H1 (cell line): ENCODE results near the gene PAK2. TPM values are rescaled to one million over a fixed set of nuclear protein-coding genes. Genes with fewer than 3 reads are reported as not detected.
"Not testable (repeated sequence)": the region's sequence is repeated elsewhere in the genome, so short reads cannot be mapped to it uniquely, and the experiment has no call there.

Experiments used
- CTCF ChIA-PET: fragments of 300-600 bp; sonication (Branson Sonifier 250); formaldehyde crosslinking; loops from one replicate; lab custom pipeline; 2021; ENCODE audit not compliant: partially characterized antibody; lab: Charles Lee
- POLR2A ChIA-PET: fragments of 300-600 bp; sonication (Branson Sonifier 250); formaldehyde crosslinking; loops from one replicate; lab custom pipeline; 2021; ENCODE audit warnings: inconsistent platforms; ENCODE audit not compliant: partially characterized antibody; lab: Charles Lee
- DNase-seq, 2 experiments: peaks; one replicate each; pipeline versions ENCODE4 v3.0.0 to v3.0.0-alpha.2; 2010 to 2022; ENCODE audit warnings: low spot score in 2 of 2, low read depth in 1 of 2, mixed read lengths in 1 of 2
- FAIRE-seq: peaks from 2 replicates; lab custom pipeline; 2011; peaks lifted over from hg19 to GRCh38; lab: Jason Lieb, UNC
- H2AFZ ChIP-seq: 2 replicates; pipeline ENCODE4 v1.8.1; 2012; ENCODE audit warnings: low read length, inconsistent platforms
- H2AK5ac ChIP-seq: 2 replicates; pipeline ENCODE4 v1.6.1; 2013; ENCODE audit warnings: low read depth, low read length
- H2BK120ac ChIP-seq: replicated peaks from 2 replicates; pipeline ENCODE3; 2013; ENCODE audit warnings: low read depth, low read length, inconsistent platforms
- H2BK12ac ChIP-seq: 2 replicates; pipeline ENCODE4 v1.6.1; 2013; ENCODE audit warnings: low read depth, low read length
- H2BK15ac ChIP-seq: 2 replicates; pipeline ENCODE4 v1.6.1; 2013; ENCODE audit warnings: low read length
- H2BK20ac ChIP-seq: 2 replicates; pipeline ENCODE4 v1.6.1; 2013; ENCODE audit warnings: low read length
- H2BK5ac ChIP-seq: 2 replicates; pipeline ENCODE4 v1.6.1; 2013; ENCODE audit warnings: low read depth, low read length
- H3K14ac ChIP-seq: 2 replicates; pipeline ENCODE4 v1.6.1; 2013; ENCODE audit warnings: inconsistent platforms; ENCODE audit not compliant: insufficient read length
- H3K18ac ChIP-seq: 2 replicates; pipeline ENCODE4 v1.6.1; 2013; ENCODE audit warnings: low read length; ENCODE audit errors: extremely low read depth
- H3K23ac ChIP-seq: 2 replicates; pipeline ENCODE4 v1.6.1; 2013; ENCODE audit warnings: inconsistent platforms; ENCODE audit not compliant: insufficient read length
- H3K23me2 ChIP-seq: 2 replicates; pipeline ENCODE4 v1.6.1; 2013; ENCODE audit warnings: low read depth, low read length
- H3K27ac ChIP-seq: 2 replicates; pipeline ENCODE4 v1.6.1; 2011; ENCODE audit warnings: low read depth, low read length, inconsistent platforms
- H3K27me3 ChIP-seq, 4 experiments: replicated peaks in 1 of 4; 1 replicate in 1 of 4; 2 replicates in 3 of 4; pipeline versions ENCODE4 v1.6.1 to v1.8.1; 2011 to 2013; ENCODE audit warnings: low read length in 3 of 4, mild to moderate bottlenecking in 3 of 4, inconsistent platforms in 2 of 4, mixed read lengths in 2 of 4, moderate library complexity in 1 of 4; ENCODE audit not compliant: control insufficient read depth in 3 of 4, insufficient read depth in 3 of 4; ENCODE audit errors: extremely low read depth in 1 of 4
- H3K36me3 ChIP-seq, 4 experiments: 2 replicates each; pipeline versions ENCODE4 v1.6.1 to v1.8.1; 2011 to 2013; ENCODE audit warnings: mild to moderate bottlenecking in 4 of 4, low read length in 3 of 4, moderate library complexity in 2 of 4, control low read depth in 1 of 4, inconsistent platforms in 1 of 4; ENCODE audit not compliant: insufficient read depth in 4 of 4, control insufficient read depth in 2 of 4
- H3K4ac ChIP-seq: replicated peaks from 2 replicates; pipeline ENCODE3; 2013; ENCODE audit warnings: low read length, low read depth, mixed read lengths, inconsistent platforms; ENCODE audit not compliant: insufficient read length
- H3K4me1 ChIP-seq, 4 experiments: replicated peaks in 1 of 4; 1 replicate in 1 of 4; 2 replicates in 3 of 4; pipeline versions ENCODE4 v1.6.1 to v1.8.1; 2011 to 2013; ENCODE audit warnings: low read length in 3 of 4, inconsistent platforms in 2 of 4, mixed read lengths in 1 of 4; ENCODE audit not compliant: insufficient read depth in 4 of 4, control insufficient read depth in 3 of 4
- H3K4me2 ChIP-seq, 2 experiments: 2 replicates each; pipeline versions ENCODE4 v1.6.1 to v1.8.1; 2011 to 2013; ENCODE audit warnings: low read depth in 2 of 2, low read length in 2 of 2, control low read depth in 1 of 2, inconsistent platforms in 1 of 2, mild to moderate bottlenecking in 1 of 2; ENCODE audit not compliant: insufficient read depth in 1 of 2
- H3K4me3 ChIP-seq, 4 experiments: fragments of 200-600, 300-600 bp in 1 of 4; sonication (generic), shearing (Covaris generic), sonication (Bioruptor Twin) in 1 of 4; 2 replicates each; pipeline versions ENCODE4 v1.5.1 to v1.8.1; 2011 to 2016; ENCODE audit warnings: low read length in 4 of 4, low read depth in 3 of 4, control low read depth in 2 of 4, inconsistent platforms in 2 of 4, mild to moderate bottlenecking in 2 of 4, mixed read lengths in 1 of 4, moderate library complexity in 1 of 4; ENCODE audit not compliant: insufficient read depth in 2 of 4; ENCODE audit errors: extremely low read depth in 1 of 4
- H3K56ac ChIP-seq: replicated peaks from 2 replicates; pipeline ENCODE3; 2013; ENCODE audit warnings: low read depth, mild to moderate bottlenecking, mixed read lengths, low read length, inconsistent platforms; ENCODE audit not compliant: insufficient read length
- H3K79me1 ChIP-seq: 2 replicates; pipeline ENCODE4 v1.6.1; 2013; ENCODE audit warnings: low read depth, low read length, control low read depth
- H3K79me2 ChIP-seq, 2 experiments: 2 replicates each; pipeline versions ENCODE4 v1.6.1 to v1.8.1; 2012 to 2013; ENCODE audit warnings: low read length in 2 of 2, mild to moderate bottlenecking in 2 of 2, inconsistent platforms in 1 of 2; ENCODE audit not compliant: insufficient read depth in 2 of 2, control insufficient read depth in 1 of 2
- H3K9ac ChIP-seq, 4 experiments: replicated peaks in 1 of 4; 1 replicate in 1 of 4; 2 replicates in 3 of 4; pipeline versions ENCODE4 v1.6.1 to v1.8.1; 2011 to 2013; ENCODE audit warnings: low read depth in 3 of 4, low read length in 3 of 4, control low read depth in 2 of 4, mild to moderate bottlenecking in 2 of 4, moderate library complexity in 2 of 4, inconsistent platforms in 1 of 4; ENCODE audit errors: extremely low read depth in 1 of 4
- H3K9me3 ChIP-seq, 2 experiments: 2 replicates each; pipeline versions ENCODE4 v1.6.1 to v1.8.1; 2012 to 2013; ENCODE audit warnings: mild to moderate bottlenecking in 2 of 2, moderate library complexity in 2 of 2, control low read depth in 1 of 2, inconsistent platforms in 1 of 2, low read depth in 1 of 2, low read length in 1 of 2, mixed read lengths in 1 of 2; ENCODE audit not compliant: insufficient read depth in 2 of 2
- H4K20me1 ChIP-seq, 2 experiments: replicated peaks in 1 of 2; 2 replicates each; pipeline versions ENCODE3 to v1.8.1; 2011 to 2013; ENCODE audit warnings: inconsistent platforms in 2 of 2, low read length in 2 of 2, mild to moderate bottlenecking in 1 of 2; ENCODE audit not compliant: insufficient read depth in 2 of 2, control insufficient read depth in 1 of 2
- H4K5ac ChIP-seq: 2 replicates; pipeline ENCODE4 v1.6.1; 2013; ENCODE audit warnings: low read length, low read depth, mixed read lengths, inconsistent platforms; ENCODE audit not compliant: insufficient read length
- H4K8ac ChIP-seq: 2 replicates; pipeline ENCODE4 v1.8.0; 2013; ENCODE audit warnings: mild to moderate bottlenecking, moderate library complexity, low read length, inconsistent platforms; ENCODE audit not compliant: insufficient read depth; ENCODE audit errors: extremely low read depth
- H4K91ac ChIP-seq: replicated peaks from 2 replicates; pipeline ENCODE3; 2013; ENCODE audit warnings: low read length, mixed read lengths, inconsistent platforms; ENCODE audit not compliant: insufficient read length
- EZH2 ChIP-seq: fragments of 200-600 bp; sonication (generic); IDR thresholded peaks from 2 replicates; pipeline ENCODE4 v1.7.1; 2012; ENCODE audit warnings: low read depth, mild to moderate bottlenecking, moderate library complexity, low read length, inconsistent platforms; ENCODE audit not compliant: severe bottlenecking
- JUN ChIP-seq: IDR thresholded peaks from 2 replicates; pipeline ENCODE4 v1.6.1; 2011; ENCODE audit warnings: low read depth, mild to moderate bottlenecking, improper control_type of control experiment, low read length
- POLR2A ChIP-seq, 2 experiments: IDR thresholded peaks; 1 replicate in 1 of 2; 2 replicates in 1 of 2; pipeline ENCODE4 v1.6.1; 2011; ENCODE audit warnings: low read depth in 2 of 2, low read length in 2 of 2, mild to moderate bottlenecking in 2 of 2; ENCODE audit errors: control extremely low read depth in 1 of 2
- RAD21 ChIP-seq, 2 experiments: IDR thresholded peaks in 1 of 2; conservative IDR thresholded peaks in 1 of 2; 2 replicates each; pipeline ENCODE4 v1.6.1; 2011; ENCODE audit warnings: low read depth in 2 of 2, low read length in 2 of 2, improper control_type of control experiment in 1 of 2, inconsistent platforms in 1 of 2, mild to moderate bottlenecking in 1 of 2, moderate library complexity in 1 of 2
- RBBP5 ChIP-seq: IDR thresholded peaks from 2 replicates; pipeline ENCODE4 v1.7.1; 2012; ENCODE audit warnings: low read depth, mild to moderate bottlenecking, inconsistent platforms, low read length, moderate library complexity, borderline replicate concordance
- RFX5 ChIP-seq: IDR thresholded peaks from 2 replicates; pipeline ENCODE4 v1.6.1; 2011; ENCODE audit warnings: low read depth, low read length, improper control_type of control experiment, borderline replicate concordance
- SP4 ChIP-seq: IDR thresholded peaks from 2 replicates; pipeline ENCODE4 v1.6.1; 2012; ENCODE audit warnings: low read length, inconsistent platforms
- USF2 ChIP-seq: IDR thresholded peaks from 2 replicates; pipeline ENCODE4 v1.6.1; 2011; ENCODE audit warnings: low read length, improper control_type of control experiment
- WGBS, 2 experiments: shearing (Covaris generic) in 1 of 2; methylation state at CpG; one replicate each; pipeline versions ENCODE4 v1.1.6 to v1.1.7; 2013 to 2015; ENCODE audit warnings: low lambda C conversion rate in 2 of 2, mixed read lengths in 2 of 2, inconsistent platforms in 1 of 2, low coverage in 1 of 2, missing lambda C conversion rate in 1 of 2; ENCODE audit not compliant: insufficient replicate concordance in 2 of 2, insufficient coverage in 1 of 2, insufficient read length in 1 of 2; ENCODE audit errors: extremely low coverage in 1 of 2, missing lambda C conversion rate in 1 of 2; 5-methylcytosine and 5-hydroxymethylcytosine counted together
- polyA plus RNA-seq, 7 experiments: library from polyadenylated mRNA; depleted of rRNA in 3 of 7; stranded (reverse) in 5 of 7; unstranded in 2 of 7; fragments of >200 nt in 5 of 7; fragments of 200-250 nt in 2 of 7; gene quantifications; 1 replicate in 5 of 7; 2 replicates in 1 of 7; 4 replicates in 1 of 7; pipeline versions ENCODE4 v1.2.1 to v1.2.3, GENCODE V29; 2011 to 2013; ENCODE audit warnings: missing spikeins in 2 of 7, mixed read lengths in 2 of 7
- total RNA-seq: library from RNA; stranded (reverse); fragmentation: NEBNext Ultra II Directional; extraction: Animal tissue kit (Norgen Biotek cat#: 25700); gene quantifications from 2 replicates; pipeline ENCODE4 v1.2.1, GENCODE V29; 2021

PAK2 gene
- total and polyA plus RNA-seq, 2 of the 8 experiments (the other 6 are each of a cell fraction or from before 2014, with no cell fraction given), result 13.1 to 60.5 TPM

DNA sequence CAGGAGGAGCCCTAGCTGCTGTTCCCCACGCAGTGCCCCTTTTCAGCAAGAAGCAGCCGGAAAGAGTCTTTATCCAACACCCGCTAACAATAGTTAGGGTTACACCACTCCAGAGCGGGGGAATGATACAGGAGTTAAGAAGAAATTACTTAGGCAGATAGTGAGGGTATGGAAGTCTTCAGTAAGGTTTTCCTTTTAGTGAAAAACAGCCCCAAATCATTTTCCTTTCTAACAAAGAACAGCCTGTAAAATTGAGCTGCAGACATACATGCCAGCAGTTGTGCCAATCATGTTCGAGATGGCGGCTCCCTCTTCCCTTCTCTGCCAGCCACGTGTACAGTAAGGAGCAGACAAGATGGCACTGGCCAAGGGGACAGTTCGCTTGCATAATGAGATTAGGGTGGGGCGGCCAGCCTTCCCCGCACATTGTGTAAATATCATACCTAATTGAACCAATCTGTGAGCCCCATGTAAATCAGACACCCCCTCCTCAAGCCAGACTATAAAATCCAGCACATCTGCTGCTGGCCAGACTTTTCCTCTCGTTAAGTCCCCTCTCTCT lies 109.6 kb downstream of the PAK2 start (continued):
- TF ChIP-seq RBBP5 (no peak), SP4 (no peak), USF2 (no peak), JUN (no peak), RFX5 (no peak), RAD21 (IDR thresholded peaks at IDR 0.05 in 1 of 2, conservative IDR thresholded peaks at IDR 0.05 in 1 of 2; ENCODE audit: low read depth in 2 of 2, low read length in 2 of 2) (no peak), POLR2A (IDR thresholded peaks at IDR 0.05; ENCODE audit: control extremely low read depth in 1 of 2, low read depth in 2 of 2, low read length in 2 of 2) (no peak), EZH2 (no peak)

DNA sequence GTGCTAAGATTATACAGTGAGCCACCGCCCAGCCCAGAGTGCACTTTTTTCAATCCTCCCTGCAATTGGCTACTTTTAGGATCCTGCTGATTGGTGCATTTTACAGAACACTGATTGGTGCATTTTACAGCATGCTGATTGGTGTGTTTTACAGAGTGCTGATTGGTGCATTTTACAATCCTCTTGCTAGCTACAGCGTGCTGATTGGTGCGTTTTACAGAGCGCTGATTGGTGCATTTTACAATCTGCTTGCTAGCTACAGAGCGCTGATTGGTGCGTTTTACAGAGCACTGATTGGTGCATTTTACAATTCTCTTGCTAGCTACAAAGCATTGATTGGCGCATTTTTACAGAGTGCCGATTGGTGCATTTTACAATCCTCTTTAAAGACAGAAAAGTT lies 123.3 kb downstream of the PAK2 start:
- H3K56ac ChIP-seq, H4K8ac ChIP-seq, H3K79me2 ChIP-seq, POLR2A ChIA-PET, H4K91ac ChIP-seq, H2AK5ac ChIP-seq, H3K36me3 ChIP-seq, H2BK20ac ChIP-seq, H3K4ac ChIP-seq, H3K27me3 ChIP-seq, H3K23ac ChIP-seq, H4K5ac ChIP-seq, FAIRE-seq, H2BK12ac ChIP-seq, H3K23me2 ChIP-seq, H3K79me1 ChIP-seq, CTCF ChIA-PET, DNase-seq, H2AFZ ChIP-seq, H2BK15ac ChIP-seq, H3K4me3 ChIP-seq, H3K14ac ChIP-seq, H2BK120ac ChIP-seq, H3K9me3 ChIP-seq, H3K18ac ChIP-seq, H3K4me2 ChIP-seq, H4K20me1 ChIP-seq, H2BK5ac ChIP-seq, H3K9ac ChIP-seq, H3K27ac ChIP-seq, H3K4me1 ChIP-seq: not testable (repeated sequence)
- 92% methylated on average over 8 of the region's 8 CpGs; no CpG with 5 or more reads in 1 of the 2 experiments for WGBS, 2 experiments
